22Rv1 (cell line): Measurements from ENCODE around the gene JARID2.

Experiments
- H3K27ac ChIP-seq: fragments of 450-650 bp; 2 replicates; pipeline ENCODE4 v1.5.1; 2017
- CTCF ChIP-seq: fragments of 450-650 bp; IDR thresholded peaks from 2 replicates; pipeline ENCODE4 v1.5.1; 2017; ENCODE audit warnings: mild to moderate bottlenecking
- ZFX ChIP-seq: fragments of 450-650 bp; IDR thresholded peaks from 2 replicates; pipeline ENCODE4 v1.6.1; 2017; ENCODE audit warnings: antibody characterized with exemption, borderline replicate concordance

Gene JARID2

GRCh38 chr6:15509335-15509933 lies 263.6 kb downstream of the JARID2 start:
- TF ChIP-seq ZFX, result no peak
- no peak for TF ChIP-seq CTCF

GRCh38 chr6:15510121-15510520 lies 264.3 kb downstream of the JARID2 start:
- H3K27ac ChIP-seq, result no peak overlapping the region
- TF ChIP-seq ZFX (no peak), CTCF (no peak)

More at GRCh38 chr6:15509335-15509933, 263.6 kb downstream of the JARID2 start:
- H3K27ac ChIP-seq, result no peak overlapping the region

GRCh38 chr6:15510536-15511247 lies 264.8 kb downstream of the JARID2 start:
- H3K27ac ChIP-seq, result no peak overlapping the region
- TF ChIP-seq ZFX, result no peak
- TF ChIP-seq CTCF, result no peak

- no peak overlapping the region for H3K27ac ChIP-seq
- no peak for TF ChIP-seq ZFX
- TF ChIP-seq CTCF, result no peak
Measured at GRCh38 chr6:15511248-15512125, 265.6 kb downstream of the JARID2 start.

- H3K27ac ChIP-seq, result no peak overlapping the region
- peak; percentile 42 for TF ChIP-seq CTCF
- no peak for TF ChIP-seq ZFX
Measured at GRCh38 chr6:15512126-15512525, 266.3 kb downstream of the JARID2 start.

GRCh38 chr6:15512721-15513120 lies 266.9 kb downstream of the JARID2 start:
- TF ChIP-seq ZFX, result no peak
- no peak for TF ChIP-seq CTCF
- H3K27ac ChIP-seq, result no peak overlapping the region
